Prostate gland (tissue), 2 donors: ENCODE measurements around the gene LMBR1. TPM values are rescaled to one million over a fixed set of nuclear protein-coding genes. Genes with fewer than 3 reads are reported as not detected.

Experiments used
- DNase-seq: peaks from one replicate; pipeline ENCODE4 v3.0.0-alpha.2; 2019; ENCODE audit warnings: low spot score
- H3K27ac ChIP-seq, 2 donors: fragments of 200-600 bp; sonication (generic); 2 replicates each; pipeline ENCODE4 v1.5.1; 2017 to 2019
- H3K27me3 ChIP-seq: fragments of 200-600 bp; sonication (generic); replicated peaks from 2 replicates; pipeline ENCODE4 v1.5.1; 2019; ENCODE audit not compliant: insufficient read depth
- H3K36me3 ChIP-seq, 2 donors: fragments of 200-600 bp; sonication (generic); 1 replicate in 1 of 2; 2 replicates in 1 of 2; pipeline versions ENCODE4 v1.5.1 to v1.8.1; 2017 to 2019
- H3K4me1 ChIP-seq: fragments of 200-600 bp; sonication (generic); replicated peaks from 2 replicates; pipeline ENCODE4 v1.5.1; 2019
- H3K4me3 ChIP-seq, 2 donors: fragments of 200-600 bp; sonication (generic); 2 replicates each; pipeline ENCODE4 v1.5.1; 2017 to 2019
- H3K9me3 ChIP-seq: fragments of 200-600 bp; sonication (generic); 2 replicates; pipeline ENCODE4 v1.5.1; 2017
- CTCF ChIP-seq, 4 experiments: fragments of 200-600 bp in 2 of 4; fragments of 450-650 bp in 2 of 4; sonication (generic) in 2 of 4; IDR thresholded peaks; 1 replicate in 3 of 4; 2 replicates in 1 of 4; pipeline ENCODE4 v1.5.1; 2016 to 2019; ENCODE audit warnings: antibody characterized with exemption in 4 of 4, mild to moderate bottlenecking in 2 of 4, moderate library complexity in 2 of 4
- POLR2A ChIP-seq: fragments of 450-650 bp; IDR thresholded peaks from one replicate; pipeline ENCODE4 v1.6.1; 2016; ENCODE audit warnings: antibody characterized with exemption, mild to moderate bottlenecking
- POLR2AphosphoS5 ChIP-seq: sonication (generic); formaldehyde crosslinking; IDR thresholded peaks from one replicate; pipeline ENCODE4 v1.6.1; 2017; ENCODE audit warnings: antibody characterized with exemption
- WGBS: methylation state at CpG from one replicate; pipeline ENCODE4 v1.1.5; 2018; 5-methylcytosine and 5-hydroxymethylcytosine counted together
- intact Hi-C: fragments of 100-400 bp; cut with DNase I; formaldehyde crosslinking; loops from one replicate; pipeline ENCODE4 v1.14.2; 2022
- total RNA-seq, 2 donors: library from RNA; depleted of rRNA; stranded (reverse); fragments of >200 nt; gene quantifications; one replicate each; pipeline ENCODE4 v1.1.0, GENCODE V29; 2016

LMBR1 gene
- total RNA-seq, 2 donors from 2014 or later = 44.7 to 168 TPM

GRCh38 chr7:156836443-156836842 lies 56.5 kb downstream of the LMBR1 start:
- DNase-seq = no peak
- WGBS = 87% methylated on average over 3 of the region's 3 CpGs
- intact Hi-C loops = no loop called here
- no peaks in the 10 kb centered on the region for H3K9me3 ChIP-seq
- no peaks in the 10 kb centered on the region for H3K36me3 ChIP-seq
- H3K27me3 ChIP-seq = no peaks in the 10 kb centered on the region
- H3K4me3 ChIP-seq = no peak overlapping the region
- H3K27ac ChIP-seq = no peak overlapping the region
- TF ChIP-seq CTCF (IDR thresholded peaks at IDR 0.05) = no peak
- no peak for TF ChIP-seq POLR2AphosphoS5
- TF ChIP-seq POLR2A = no peak
- H3K4me1 ChIP-seq = no peaks in the 10 kb centered on the region

GRCh38 chr7:156834462-156834861 lies 58.5 kb downstream of the LMBR1 start:
- H3K36me3 ChIP-seq = no peaks in the 10 kb centered on the region
- WGBS = 96% methylated on average over 3 of the region's 3 CpGs
- no peak for DNase-seq

GRCh38 chr7:156833312-156833711 lies 59.7 kb downstream of the LMBR1 start:
- Histone ChIP-seq H3K4me1 (no peaks in the 10 kb centered on the region), H3K4me3 (no peak overlapping the region), H3K36me3 (no peaks in the 10 kb centered on the region), H3K27me3 (no peaks in the 10 kb centered on the region), H3K9me3 (no peaks in the 10 kb centered on the region), H3K27ac (no peak overlapping the region)
- DNase-seq = no peak
- TF ChIP-seq POLR2AphosphoS5 (no peak), POLR2A (no peak), CTCF (IDR thresholded peaks at IDR 0.05) (no peak)
- 98% methylated on average over 4 of the region's 4 CpGs for WGBS
- intact Hi-C loops = no loop called here

More at GRCh38 chr7:156834462-156834861, 58.5 kb downstream of the LMBR1 start:
- TF ChIP-seq POLR2A (no peak), CTCF (IDR thresholded peaks at IDR 0.05) (no peak), POLR2AphosphoS5 (no peak)
- H3K4me3 ChIP-seq = no peak overlapping the region
- no peaks in the 10 kb centered on the region for H3K27me3 ChIP-seq
- H3K9me3 ChIP-seq = no peaks in the 10 kb centered on the region
- no peaks in the 10 kb centered on the region for H3K4me1 ChIP-seq
- no peak overlapping the region for H3K27ac ChIP-seq
- intact Hi-C loops = no loop called here

GRCh38 chr7:156832195-156832877 lies 60.6 kb downstream of the LMBR1 start:
- TF ChIP-seq POLR2A (no peak), POLR2AphosphoS5 (no peak), CTCF (IDR thresholded peaks at IDR 0.05) (no peak)
- WGBS = 100% methylated on average over 1 of the region's 1 CpG
- intact Hi-C loops = no loop called here

GRCh38 chr7:156829669-156830336 lies 63.2 kb downstream of the LMBR1 start:
- 86% methylated on average over 6 of the region's 6 CpGs for WGBS
- Histone ChIP-seq H3K36me3 (no peaks in the 10 kb centered on the region), H3K27ac (no peak overlapping the region), H3K4me1 (no peaks in the 10 kb centered on the region), H3K9me3 (no peaks in the 10 kb centered on the region), H3K4me3 (no peak overlapping the region), H3K27me3 (no peaks in the 10 kb centered on the region)
- TF ChIP-seq POLR2A (no peak), POLR2AphosphoS5 (no peak), CTCF (IDR thresholded peaks at IDR 0.05) (no peak)
- intact Hi-C loops = no loop called here
- no peak for DNase-seq

More at GRCh38 chr7:156832195-156832877, 60.6 kb downstream of the LMBR1 start:
- Histone ChIP-seq H3K27ac (no peak overlapping the region), H3K9me3 (no peaks in the 10 kb centered on the region), H3K4me3 (no peak overlapping the region), H3K27me3 (no peaks in the 10 kb centered on the region), H3K36me3 (no peaks in the 10 kb centered on the region), H3K4me1 (no peaks in the 10 kb centered on the region)
- no peak for DNase-seq
